ENCODE results near the gene MMAB.
"Not testable (repeated sequence)": the region's sequence is repeated elsewhere in the genome, so short reads cannot be mapped to it uniquely, and the experiment has no call there.

The MMAB gene

DNA sequence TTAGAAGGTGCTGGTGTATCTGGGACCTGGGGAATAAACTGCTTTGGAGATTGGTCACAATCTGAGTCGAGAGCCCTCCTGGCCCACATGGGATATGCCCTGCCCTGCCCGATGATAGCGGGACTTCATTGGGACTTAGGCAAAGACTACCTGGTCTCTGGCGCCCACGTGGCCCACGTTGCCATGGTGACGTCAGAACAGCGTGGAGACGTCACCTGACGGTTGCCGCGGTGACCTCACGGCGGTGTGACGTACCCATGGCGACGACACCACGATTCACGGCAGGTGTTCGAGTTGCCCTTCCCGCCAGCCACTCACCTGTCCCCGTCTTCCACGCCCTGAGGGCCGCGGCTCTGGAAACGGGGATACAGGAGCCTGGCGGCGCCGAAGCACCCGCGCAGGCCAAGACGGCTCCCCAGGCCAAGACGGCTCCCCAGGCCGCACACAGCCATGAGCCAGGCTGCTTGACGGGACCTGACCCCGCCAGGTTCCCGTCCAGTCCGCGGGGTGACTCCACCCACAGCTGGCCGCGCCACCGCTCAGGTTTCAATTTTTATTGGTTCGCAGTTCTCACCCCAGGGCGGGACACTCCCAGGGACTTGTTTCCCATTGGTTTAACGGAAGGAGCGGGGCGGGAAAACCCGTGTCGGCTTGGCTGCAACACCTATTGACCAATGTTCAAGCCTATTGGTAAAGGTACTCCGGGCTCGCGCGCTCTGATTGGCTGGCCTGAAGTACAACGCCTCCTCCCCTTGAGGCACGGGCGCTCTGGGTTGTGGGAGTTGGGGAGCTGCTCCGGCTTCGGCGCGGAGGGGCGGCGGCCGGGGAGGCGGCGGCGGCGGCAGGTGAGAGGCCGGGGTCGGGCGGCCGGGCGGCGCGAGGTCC lies at the start of gene MMAB, which contains the start of gene MVK:
TSS of gene MMAB (minus strand) at position 476 of the 885 bp plus-strand sequence. CDS start at position 452, 24 bp downstream.
TSS of gene MVK (plus strand) at position 766 of the 885 bp plus-strand sequence. CDS start 1,029 bp downstream, outside the sequence.
- peak; percentile 97 for DNase-seq

- no peak for DNase-seq
These were observed 48.6 kb upstream of the MMAB start for GRCh38 chr12:109621901-109622364.

DNA sequence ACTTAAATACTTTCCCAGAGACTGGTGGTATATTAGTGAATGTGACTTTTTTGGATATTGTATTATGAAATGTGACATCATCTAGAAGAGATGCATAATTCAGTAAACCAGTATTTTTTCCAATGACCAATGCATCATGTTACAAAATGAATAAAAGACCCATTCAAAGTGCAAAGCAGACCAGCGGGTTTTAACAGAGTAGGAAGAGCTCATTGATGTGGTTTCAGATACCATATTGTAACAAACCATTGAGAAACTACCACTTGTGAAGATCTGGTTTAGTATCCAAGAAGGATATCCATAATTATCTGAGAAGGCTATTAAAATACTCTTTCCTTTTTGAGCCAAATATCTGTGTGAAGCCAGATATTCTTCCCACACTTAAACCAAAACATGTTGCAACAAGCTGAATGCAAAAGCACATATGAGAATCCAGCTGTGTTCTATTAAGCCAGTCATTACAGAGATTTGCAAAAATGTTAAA lies 47.9 kb upstream of the MMAB start:
- DNase-seq = no peak

DNA sequence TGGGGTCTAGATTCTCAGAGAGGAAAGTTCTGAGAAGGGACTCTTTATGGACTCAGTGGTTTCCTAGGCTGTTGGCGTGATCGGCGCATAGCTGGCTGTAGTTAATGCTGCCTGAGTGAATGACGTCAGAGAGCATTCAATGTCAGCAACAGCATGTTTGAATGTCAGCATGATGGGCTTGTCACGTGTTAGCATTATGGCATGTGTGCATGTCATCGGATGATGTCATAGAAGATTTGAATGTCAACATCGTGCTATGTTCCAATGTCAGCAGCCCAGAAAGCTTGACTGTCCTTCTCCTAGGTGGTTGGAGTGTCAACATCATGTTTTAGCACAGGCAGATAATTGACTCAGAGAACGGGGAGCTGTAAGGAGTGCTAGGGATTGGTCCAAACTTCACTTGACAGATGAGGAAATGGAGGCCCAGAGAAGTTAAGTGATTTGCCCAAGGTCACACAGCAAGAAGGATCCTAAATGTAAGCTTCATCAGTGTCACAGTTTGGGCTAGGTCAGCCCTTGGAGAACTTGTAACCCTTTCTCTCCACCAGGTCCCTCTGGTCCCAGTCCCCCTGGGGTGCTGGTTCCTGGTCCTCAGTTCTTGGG lies 45.8 kb upstream of the MMAB start:
- no peak for DNase-seq

- DNase-seq = no peak
These were observed 44.8 kb upstream of the MMAB start for GRCh38 chr12:109618082-109618481.

- no peak for DNase-seq
These were observed 44.2 kb upstream of the MMAB start for GRCh38 chr12:109617491-109617890.

DNA sequence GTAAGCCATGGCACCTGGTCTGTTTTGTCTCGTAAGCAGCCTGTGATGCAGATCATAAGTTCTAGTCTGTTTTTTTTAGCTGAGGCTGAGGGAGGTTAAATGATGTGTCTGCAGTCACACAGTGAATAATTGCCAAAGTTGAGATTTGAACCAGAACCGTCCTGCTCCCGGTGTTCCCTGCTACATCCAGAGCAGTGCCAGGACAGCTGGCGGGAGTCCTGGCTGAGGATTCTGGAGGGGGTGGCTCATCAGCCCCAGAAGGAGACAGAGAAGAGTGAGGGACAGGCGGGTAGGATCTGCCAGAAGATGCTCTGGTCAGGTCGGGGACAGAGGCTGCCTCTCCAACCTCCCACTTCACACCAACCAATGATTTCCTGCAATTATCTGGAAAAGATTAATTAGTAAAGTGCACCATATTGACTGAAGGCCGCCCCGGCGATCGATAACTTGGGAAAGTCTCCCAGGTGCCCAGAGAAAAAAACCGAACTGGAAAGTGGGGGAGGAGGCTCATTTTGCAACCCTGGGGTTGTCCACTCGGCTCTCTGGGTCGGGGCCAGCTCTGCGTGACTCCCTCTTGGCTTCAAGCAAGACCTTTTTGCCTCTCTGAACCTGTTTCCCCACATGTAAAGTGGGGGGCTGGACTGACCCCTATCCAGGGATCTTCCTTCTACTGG lies 42.4 kb upstream of the MMAB start:
- DNase-seq = no peak

DNA sequence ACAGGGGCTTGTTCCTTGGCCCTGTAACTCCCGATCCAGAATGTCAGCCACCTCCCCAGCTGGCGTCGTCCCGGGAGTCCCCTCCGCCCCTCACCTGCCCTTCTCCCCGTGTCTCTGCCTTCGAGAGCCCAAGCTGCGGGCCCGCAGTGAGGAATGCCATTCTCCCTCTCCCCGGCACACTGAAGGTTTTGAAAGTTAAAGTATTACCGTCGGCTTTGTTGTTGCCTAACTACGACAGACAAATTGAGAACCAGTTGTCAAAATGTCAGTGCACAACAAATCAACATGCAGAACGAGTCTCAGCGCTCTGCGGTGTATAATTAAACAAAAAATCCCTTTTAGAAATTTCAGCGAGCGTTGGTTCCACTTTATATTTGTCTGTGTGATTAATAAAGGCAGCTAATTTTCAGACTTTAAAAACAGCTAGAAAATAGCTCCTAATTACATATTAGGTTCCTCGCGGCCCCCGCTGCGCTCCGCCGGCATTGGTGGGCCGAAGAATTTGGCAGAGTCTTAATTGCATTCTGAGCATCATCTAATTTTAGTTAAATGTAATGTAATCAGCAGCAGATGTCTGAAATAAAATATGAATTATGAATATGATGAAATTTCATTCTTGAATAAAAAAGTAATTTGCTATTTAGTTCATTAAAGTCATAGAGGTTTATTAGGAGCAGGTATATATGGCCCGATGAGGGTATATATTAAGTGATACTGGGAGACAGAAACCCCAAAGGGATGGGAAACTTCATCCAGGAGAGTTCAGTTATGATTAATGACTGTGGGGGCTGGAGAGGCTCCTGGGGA lies 40.5 kb upstream of the MMAB start:
- no peak for DNase-seq

DNA sequence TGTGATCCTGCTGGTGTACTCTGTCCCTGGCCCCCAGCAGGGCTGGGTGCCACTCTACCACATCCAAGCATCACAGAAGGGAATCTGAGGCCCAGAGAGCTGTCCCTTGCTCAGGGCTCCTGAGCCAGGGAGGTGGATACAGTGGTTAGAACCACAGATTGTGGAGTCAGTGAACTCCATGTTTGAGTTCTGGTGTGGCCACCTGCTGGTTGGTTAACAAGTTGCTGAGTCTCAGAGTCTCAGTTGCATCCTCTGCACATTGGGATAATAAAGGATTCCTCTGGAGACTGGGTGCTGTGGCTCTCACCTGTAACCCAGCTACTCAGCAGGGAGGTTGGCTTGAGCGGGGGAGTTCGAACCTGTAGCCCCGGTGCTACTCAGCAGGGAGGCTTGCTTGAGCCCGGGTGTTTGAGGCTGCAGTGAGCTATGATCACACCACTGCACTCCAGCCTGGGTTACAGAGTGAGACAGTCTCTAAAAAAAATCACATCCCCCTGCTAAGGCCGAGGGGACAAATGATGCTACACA lies 39.7 kb upstream of the MMAB start:
- DNase-seq = no peak

DNA sequence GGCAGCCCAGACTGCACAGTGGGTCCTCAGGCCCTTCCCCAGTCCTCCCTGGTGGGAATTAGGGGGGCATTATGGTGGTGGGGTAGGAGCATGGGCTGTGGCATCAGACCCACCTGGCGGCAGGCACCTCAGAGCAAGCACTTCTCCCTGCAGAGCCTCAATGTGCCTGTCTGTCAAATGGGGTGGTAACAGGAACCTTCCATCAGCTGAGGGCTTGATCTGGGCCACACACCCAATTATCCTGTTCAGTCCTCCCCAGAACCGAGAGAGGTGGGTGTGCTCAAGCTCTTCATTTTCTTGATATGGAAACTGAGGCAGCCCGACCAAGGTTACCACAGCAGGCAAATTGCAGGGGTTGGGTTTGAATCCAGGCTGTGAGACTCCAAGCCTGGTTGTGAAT lies 38.7 kb upstream of the MMAB start:
- DNase-seq = no peak

GRCh38 chr12:109611223-109611622 lies 37.9 kb upstream of the MMAB start:
- no peak for DNase-seq

- DNase-seq = no peak
These were observed 37.2 kb upstream of the MMAB start for GRCh38 chr12:109610523-109610922.

DNA sequence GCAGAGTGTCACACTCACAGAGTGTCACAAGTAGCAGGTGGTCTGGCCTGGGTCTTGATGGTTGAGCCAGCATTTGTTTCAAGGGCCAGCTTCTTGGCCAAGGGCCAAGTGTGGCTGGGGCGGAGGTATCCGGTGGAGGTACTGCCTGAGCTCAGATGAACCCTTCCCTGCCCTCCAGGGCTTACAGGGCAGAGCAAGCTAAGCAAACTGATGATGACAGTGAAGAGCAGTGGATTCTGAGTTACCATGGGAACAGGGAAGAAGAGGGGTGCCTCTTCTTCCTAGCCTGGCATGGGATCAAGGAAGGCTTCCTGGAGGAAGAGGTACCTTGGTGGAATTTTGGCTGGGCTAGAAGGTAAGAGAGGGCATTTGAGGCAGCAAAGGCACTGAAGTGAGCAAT lies 36.0 kb upstream of the MMAB start:
- DNase-seq = no peak

DNA sequence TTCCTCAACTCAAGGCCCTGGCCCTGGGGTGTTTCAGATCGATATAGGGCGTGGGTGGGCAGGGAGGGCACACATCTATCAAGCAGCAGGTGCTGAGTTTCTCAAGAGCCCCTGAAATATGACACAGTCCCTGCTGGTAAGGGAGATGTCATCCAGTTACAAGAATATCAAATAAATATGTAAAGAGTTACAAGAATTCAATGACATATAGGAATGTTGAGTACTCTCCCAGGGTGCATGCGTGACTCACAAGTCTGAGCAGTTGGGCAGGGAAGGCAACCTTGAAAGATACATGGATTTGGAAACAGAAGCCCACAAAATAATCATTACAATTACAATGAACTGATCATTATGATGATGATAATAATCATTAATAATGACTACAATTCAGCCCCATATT lies 35.5 kb upstream of the MMAB start:
- no peak for DNase-seq

- DNase-seq = no peak
These were observed 35.0 kb upstream of the MMAB start for GRCh38 chr12:109608270-109608669.

- DNase-seq = no peak
These were observed 34.3 kb upstream of the MMAB start for GRCh38 chr12:109607618-109608017.

- no peak for DNase-seq
These were observed 33.2 kb upstream of the MMAB start for GRCh38 chr12:109606320-109607028.

DNA sequence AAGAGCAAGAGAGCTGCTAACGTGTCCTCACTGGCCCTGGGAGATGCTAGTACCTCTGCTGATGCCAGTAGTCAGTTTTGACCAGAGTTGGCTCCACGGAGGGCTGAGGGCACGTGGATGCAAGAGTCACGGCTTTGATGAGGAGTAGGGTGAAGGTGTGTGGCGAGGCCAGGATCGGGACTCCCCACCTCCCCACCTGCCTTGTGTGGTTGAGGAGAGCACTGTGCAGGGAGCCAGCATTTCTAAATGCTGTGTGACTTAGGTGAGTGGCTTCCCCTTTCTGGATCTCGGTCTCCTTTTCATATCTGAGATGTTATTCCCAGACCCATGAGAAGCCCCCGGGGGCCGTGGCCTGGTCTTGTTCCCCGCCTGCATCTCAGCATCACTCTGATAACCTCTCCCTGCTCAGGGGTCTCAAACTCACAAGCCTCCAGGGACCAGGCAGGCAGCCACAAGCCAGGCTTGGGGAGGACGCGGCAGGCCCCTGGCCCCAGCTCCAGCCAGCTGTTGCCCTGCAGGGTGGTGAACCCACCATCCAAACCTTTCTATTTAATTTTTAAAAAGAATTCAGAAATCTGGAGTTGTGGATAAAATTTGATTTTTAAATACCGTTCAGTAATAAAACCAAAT lies 32.4 kb upstream of the MMAB start:
- no peak for DNase-seq

DNA sequence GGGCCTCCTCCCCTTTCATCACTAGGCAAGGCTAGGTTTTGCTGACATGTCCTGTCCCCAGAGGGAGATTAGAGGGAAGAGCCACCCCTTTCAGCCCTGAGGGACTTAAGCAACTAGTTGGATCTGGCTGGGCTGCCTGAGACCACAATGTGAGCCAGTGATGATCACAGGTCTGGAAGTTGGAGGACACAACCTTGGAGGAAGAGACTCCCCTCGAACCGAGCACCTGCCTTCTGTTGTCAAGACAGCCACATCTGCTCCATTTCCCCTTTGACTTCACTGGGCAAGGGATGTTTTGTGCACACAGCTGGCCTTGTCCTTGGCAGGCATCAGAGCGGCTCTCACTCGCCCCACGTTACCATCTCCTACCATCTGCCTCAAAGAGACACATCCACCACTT lies 31.7 kb upstream of the MMAB start:
- no peak for DNase-seq

DNA sequence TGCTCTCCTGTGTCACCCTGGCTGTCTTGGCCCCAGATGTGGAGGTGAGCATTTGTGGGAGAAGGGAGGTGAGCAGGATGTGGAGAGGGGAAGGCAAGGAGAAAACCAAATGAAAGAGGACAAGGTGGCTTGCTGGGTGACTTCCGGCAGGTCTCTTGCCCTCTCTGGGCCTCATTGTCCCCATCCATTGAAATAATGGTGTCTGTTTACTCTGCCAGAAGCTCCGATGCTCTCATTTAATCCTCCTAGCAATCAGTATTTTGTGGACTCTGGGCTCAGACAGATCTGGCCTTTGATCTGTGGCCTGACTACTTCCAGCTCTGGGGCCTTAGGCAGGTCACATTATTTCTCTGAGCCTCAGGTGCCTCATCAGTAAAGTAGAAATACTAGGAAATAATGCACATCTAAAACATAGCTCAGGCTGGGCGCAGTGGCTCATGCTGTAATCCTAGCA lies 30.9 kb upstream of the MMAB start:
- no peak for DNase-seq

DNA sequence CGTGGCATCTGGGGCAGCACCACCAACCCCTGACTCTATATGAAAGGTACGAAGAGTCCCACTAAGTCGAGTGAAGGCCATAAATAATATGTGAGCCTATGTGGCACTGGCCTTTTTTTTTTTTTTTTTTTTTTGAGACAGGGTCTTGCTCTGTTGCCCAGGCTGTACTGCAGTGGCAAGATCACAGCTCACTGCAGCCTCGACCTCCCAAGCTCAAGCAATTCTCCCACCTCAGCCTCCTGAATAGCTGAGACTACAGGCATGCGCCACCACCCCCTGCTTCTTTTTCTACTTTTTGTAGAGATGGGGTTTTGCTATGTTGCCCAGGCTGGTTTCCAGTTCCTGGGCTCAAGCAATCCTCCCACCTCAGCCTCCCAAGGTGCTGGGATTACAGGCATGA lies 28.8 kb upstream of the MMAB start:
- not testable (repeated sequence) for DNase-seq
